T-helper 1 cell treated with Interleukin-12 subunit alpha and Interleukin-12 subunit beta and Interleukin-4 antibody, amounts not matched to agents 30 μg/mL and 1 μg/mL, for 36 hours (primary cell): ENCODE data around the gene PTPRJ.

Source experiments
- H3K27ac Mint-ChIP-seq: one replicate; pipeline ENCODE4 v1.8.0; 2021; ENCODE audit warnings: mild to moderate bottlenecking, mixed read lengths
- H3K27me3 Mint-ChIP-seq: one replicate; pipeline ENCODE4 v1.8.0; 2021; ENCODE audit warnings: low read depth, mixed read lengths
- H3K36me3 Mint-ChIP-seq: one replicate; pipeline ENCODE4 v1.8.0; 2021; ENCODE audit warnings: low read depth, mixed read lengths
- H3K4me1 Mint-ChIP-seq: one replicate; pipeline ENCODE4 v1.8.0; 2021; ENCODE audit warnings: low read depth, mixed read lengths
- H3K4me3 Mint-ChIP-seq: one replicate; pipeline ENCODE4 v1.8.0; 2021; ENCODE audit warnings: mild to moderate bottlenecking, moderate library complexity, mixed read lengths
- H3K9me3 Mint-ChIP-seq: one replicate; pipeline ENCODE4 v1.8.0; 2021; ENCODE audit warnings: mixed read lengths

The PTPRJ gene

DNA sequence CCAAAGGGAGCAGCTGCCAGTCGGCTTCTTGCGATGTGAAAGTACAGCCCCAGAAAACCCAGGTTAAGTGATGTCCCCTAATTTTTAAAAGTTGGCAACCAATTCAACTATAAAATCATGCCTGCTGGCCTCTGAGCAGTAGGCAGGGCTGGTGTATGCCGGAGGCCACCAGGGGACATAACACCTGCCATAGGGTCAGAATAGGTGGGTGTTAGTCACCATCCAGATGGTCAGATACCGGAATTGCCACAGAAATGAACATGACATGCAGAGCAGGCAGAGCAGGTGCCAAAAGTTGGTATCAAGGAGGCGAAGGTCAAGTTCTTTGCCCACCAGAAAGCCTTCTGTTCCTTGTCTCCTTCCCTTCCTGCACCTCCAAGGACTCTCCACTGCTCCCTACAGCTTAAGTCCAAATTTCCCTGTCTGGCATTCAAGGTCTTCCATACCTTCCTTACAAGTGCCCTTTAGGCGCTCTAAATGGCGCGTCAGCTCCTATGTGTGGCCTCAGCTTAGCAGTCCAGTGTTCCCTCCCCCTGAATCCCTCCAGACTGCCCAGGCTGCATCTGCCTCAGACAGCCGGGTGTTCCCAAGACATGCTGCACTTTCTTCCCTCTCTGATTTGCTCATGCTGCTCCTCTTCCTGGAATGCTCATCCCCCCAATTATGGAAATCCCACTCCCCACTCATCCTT, 45.1 kb downstream of the PTPRJ start:
- no peak overlapping the region for H3K27ac Mint-ChIP-seq
- no peaks in the 10 kb centered on the region for H3K27me3 Mint-ChIP-seq
- H3K36me3 Mint-ChIP-seq, result peaks cover 32% of the 10 kb centered on the region
- no peak overlapping the region for H3K4me3 Mint-ChIP-seq
- H3K4me1 Mint-ChIP-seq, result peaks cover 58% of the 10 kb centered on the region
- H3K9me3 Mint-ChIP-seq, result no peaks in the 10 kb centered on the region

DNA sequence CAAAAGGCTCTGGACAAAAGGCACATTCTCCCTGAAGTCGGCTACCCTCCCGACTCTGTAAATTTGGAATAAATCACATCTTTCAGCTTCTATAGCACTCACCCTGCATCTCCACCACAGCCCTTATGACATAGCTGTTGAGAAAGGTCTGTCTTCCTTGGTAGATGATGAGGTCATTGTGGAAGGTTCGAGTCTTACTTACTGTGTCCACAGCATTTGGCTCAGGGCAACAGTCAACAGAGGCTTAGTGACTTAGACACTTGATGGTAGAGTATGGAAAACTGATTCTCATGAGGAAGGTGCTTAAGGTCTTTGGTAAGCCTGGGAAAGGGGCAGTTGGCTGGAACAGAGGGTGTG, 45.6 kb downstream of the PTPRJ start:
- Mint-ChIP-seq H3K27me3 (no peaks in the 10 kb centered on the region), H3K27ac (no peak overlapping the region), H3K4me3 (no peak overlapping the region), H3K9me3 (no peaks in the 10 kb centered on the region), H3K4me1 (peaks cover 55% of the 10 kb centered on the region), H3K36me3 (peaks cover 29% of the 10 kb centered on the region)

DNA sequence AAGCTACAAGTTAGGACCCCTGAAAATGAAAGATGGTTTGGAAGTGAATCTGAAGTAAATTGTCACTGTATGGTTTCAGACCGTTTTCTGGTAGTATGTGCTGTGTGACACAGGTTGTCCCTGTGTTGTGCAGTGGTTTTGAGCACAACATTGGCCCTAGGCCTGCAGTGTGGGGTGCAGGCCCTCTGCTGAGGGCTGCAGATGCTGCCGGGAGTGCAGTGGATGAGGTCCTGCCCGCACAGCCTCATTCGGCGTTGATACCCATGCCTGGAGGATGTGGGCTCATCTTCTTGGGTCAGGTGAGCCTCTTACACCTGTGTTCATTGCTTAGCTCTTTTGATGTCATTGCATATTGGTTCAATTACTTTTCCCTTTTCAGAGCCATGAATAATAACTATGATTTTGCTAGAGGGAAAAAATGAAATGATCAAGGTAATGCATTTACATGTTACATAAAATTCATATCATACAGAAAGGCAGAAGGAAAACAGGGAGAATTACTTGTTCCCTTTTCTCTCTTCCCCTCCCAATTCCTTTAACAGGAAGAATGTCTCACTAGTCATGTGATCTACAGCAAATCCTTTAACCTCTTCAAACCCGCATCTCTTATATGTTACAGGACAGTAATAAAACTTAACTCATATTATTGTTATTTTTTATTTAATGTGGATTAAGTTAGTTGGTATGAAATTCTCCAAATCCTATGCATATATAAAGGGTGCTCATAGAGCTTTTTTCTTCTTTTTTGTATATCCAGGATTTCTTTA, 48.7 kb downstream of the PTPRJ start:
- Mint-ChIP-seq H3K9me3 (no peaks in the 10 kb centered on the region), H3K27me3 (no peaks in the 10 kb centered on the region), H3K36me3 (peaks cover 39% of the 10 kb centered on the region), H3K4me1 (peaks cover 70% of the 10 kb centered on the region), H3K4me3 (peak overlapping the region; percentile 45), H3K27ac (peak overlapping the region; percentile 76)

DNA sequence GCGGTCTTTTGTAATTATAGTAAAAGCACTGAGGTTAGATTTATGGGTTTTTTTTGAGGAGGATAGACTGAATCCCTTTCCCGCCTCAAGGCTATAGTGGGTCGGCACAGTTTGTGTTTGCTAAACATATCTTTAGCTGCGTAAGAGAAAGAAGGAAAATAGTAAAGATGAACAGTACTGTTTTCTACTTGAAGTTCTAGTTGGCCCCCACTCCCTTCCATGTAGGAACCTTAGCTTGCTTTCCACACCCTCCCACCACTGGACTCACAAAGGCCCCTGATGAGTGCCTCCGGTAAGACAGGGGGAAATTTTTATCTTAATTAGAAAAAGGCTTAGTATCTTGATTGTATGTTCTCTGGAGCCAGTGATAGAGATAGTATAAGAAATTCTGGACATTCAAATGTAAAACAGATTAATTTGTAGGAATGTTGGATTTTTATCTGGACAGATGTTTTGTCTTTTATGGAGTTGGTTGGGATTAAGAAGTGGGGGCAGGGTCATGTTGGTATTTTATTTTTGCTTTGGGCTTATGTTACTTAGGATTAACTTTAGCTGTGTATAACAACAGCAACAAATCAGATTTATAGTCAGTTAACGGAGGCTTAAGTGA, 49.4 kb downstream of the PTPRJ start:
- Mint-ChIP-seq H3K27ac (peak overlapping the region; percentile 46), H3K36me3 (peaks cover 35% of the 10 kb centered on the region), H3K4me1 (peaks cover 70% of the 10 kb centered on the region), H3K4me3 (no peak overlapping the region), H3K9me3 (no peaks in the 10 kb centered on the region), H3K27me3 (no peaks in the 10 kb centered on the region)

DNA sequence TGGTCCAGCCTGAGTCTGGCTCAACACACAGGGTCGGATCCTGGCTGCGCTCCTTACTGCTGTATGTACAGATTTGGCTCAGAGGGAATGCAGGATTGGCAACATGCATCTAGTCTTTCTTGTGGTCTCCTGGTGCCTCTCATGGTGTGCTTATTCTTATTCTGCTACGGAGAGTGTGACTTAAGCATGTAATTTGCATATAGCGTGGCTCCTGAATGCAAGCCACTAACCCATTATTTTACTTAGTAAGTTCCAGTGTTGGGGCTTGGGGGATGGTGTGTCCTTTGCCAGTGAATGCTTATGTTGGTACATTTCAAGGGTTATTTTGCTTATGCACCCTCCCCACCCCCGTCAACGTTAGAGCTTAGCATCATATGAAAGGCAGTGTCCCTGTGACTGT, 51.2 kb downstream of the PTPRJ start:
- Mint-ChIP-seq H3K27me3 (no peaks in the 10 kb centered on the region), H3K4me1 (peaks cover 75% of the 10 kb centered on the region), H3K9me3 (no peaks in the 10 kb centered on the region), H3K36me3 (peaks cover 42% of the 10 kb centered on the region), H3K27ac (peak overlapping the region; percentile 55), H3K4me3 (peak overlapping the region; percentile 19)

DNA sequence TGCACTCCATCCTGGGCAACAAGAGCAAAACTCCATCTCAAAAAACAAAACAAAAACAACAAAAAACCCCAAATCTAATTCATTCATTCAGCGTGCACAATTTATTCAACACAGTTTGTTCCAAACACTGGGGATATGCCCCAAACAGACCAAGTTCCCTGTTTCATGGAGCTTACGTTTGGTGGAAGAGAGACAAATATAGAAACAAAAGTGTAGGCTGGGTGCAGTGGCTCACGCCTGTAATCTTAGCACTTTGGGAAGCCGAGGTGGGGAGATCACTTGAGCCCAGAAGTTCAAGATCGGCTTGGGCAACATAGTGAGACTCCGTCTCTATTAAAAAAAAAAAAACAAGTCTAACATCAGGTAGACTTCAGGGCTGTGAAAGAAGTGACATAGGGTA, 52.4 kb downstream of the PTPRJ start:
- H3K27ac Mint-ChIP-seq, result peak overlapping the region; percentile 65
- peaks cover 77% of the 10 kb centered on the region for H3K4me1 Mint-ChIP-seq
- H3K4me3 Mint-ChIP-seq, result no peak overlapping the region

DNA sequence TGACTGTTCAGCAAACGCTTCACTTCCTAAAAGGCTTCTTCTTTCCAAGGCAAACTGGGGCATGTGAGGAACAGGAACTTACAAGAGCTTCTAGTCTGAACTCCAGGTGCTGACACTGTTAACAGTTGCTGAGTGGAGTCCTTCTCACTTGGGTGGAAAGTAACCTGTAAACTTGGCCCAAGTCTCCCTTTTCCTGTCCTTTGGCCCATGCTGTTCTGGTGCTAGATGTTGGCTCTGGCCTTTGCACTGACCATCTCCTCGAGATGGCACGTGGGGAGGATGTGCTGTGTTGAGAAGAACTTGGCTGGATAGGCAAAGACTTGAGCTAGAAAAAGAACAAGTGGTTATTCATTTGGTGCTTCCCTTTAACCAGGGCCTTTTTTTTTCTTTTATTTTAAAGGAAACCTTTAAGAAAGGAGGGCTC, 53.6 kb downstream of the PTPRJ start:
- H3K4me3 Mint-ChIP-seq, result peak overlapping the region; percentile 4
- peaks cover 46% of the 10 kb centered on the region for H3K36me3 Mint-ChIP-seq
- peaks cover 72% of the 10 kb centered on the region for H3K4me1 Mint-ChIP-seq
- H3K9me3 Mint-ChIP-seq, result no peaks in the 10 kb centered on the region
- H3K27ac Mint-ChIP-seq, result peak overlapping the region; percentile 65
- H3K27me3 Mint-ChIP-seq, result no peaks in the 10 kb centered on the region

More for the DNA sequence above, 52.4 kb downstream of the PTPRJ start:
- Mint-ChIP-seq H3K27me3 (no peaks in the 10 kb centered on the region), H3K9me3 (no peaks in the 10 kb centered on the region), H3K36me3 (peaks cover 45% of the 10 kb centered on the region)

DNA sequence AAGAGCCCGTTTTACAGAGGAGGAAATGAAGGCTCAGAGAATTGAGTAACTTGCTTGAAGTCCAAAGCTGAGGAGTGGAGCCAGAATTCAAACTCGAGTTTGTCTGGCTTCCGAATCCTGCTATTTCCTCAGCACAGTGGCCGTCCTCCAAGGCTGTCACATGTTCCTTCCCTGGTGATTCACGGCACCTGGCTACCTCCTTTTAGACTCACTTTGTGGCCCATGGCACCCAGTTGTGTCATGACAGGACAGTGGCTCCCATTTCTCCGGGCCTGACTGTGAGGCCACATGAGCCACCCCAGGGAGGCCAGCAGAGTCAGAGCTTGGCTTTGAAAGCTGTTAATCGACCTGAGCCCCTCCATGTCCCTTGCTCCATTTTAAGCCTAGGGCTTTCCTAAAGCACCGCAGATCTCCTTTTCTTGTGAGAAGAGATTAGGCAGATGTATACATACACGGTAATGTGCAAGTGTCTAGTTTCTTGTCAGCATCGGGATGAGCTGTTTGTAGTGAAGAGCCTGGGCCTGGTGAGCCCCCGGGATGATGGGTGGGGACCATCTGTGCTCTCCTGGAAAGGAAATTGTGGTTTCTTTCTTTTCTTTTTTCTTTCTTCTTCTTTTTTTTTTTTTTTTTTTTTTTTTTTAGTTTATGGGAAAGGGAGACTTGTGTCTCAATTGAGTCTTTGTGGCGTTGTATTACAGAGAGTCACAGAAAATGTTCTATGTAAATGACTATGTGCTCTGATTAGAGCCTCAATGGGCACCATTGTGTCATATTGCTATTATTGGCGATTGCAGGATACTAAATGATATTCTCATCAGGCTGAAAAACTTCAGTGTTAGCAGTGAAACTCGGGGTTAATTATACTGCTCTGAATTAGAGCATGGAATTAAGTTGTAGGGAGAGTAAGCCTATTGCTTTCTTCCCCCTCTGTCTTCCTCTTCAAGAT, 54.8 kb downstream of the PTPRJ start:
- Mint-ChIP-seq H3K4me1 (peaks cover 62% of the 10 kb centered on the region), H3K36me3 (peaks cover 44% of the 10 kb centered on the region), H3K4me3 (peak overlapping the region; percentile 64), H3K27me3 (no peaks in the 10 kb centered on the region), H3K9me3 (no peaks in the 10 kb centered on the region), H3K27ac (peak overlapping the region; percentile 49)

DNA sequence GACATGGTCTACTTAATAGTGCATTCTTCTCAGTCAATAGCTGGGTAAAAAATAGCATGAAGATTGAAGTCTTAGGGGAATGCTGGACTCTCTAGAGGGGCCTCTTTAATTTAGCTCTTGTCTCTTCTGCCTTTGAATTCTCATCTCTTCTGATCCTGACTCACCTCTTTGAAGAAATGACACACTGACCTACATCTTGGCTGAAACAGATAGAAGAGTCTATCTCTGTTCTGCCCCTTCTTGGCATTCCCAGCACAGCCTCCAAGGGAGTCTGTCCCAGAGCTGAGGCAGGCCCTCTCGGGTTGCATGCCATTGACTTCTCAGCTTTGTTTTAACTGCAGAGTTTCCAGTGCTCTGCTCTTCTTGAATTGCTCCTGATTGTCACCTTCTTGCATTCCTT, 55.7 kb downstream of the PTPRJ start:
- H3K27ac Mint-ChIP-seq, result peak overlapping the region; percentile 61
- H3K4me1 Mint-ChIP-seq, result peaks cover 63% of the 10 kb centered on the region
- no peaks in the 10 kb centered on the region for H3K9me3 Mint-ChIP-seq
- H3K36me3 Mint-ChIP-seq, result peaks cover 44% of the 10 kb centered on the region
- H3K27me3 Mint-ChIP-seq, result no peaks in the 10 kb centered on the region
- H3K4me3 Mint-ChIP-seq, result peak overlapping the region; percentile 64

DNA sequence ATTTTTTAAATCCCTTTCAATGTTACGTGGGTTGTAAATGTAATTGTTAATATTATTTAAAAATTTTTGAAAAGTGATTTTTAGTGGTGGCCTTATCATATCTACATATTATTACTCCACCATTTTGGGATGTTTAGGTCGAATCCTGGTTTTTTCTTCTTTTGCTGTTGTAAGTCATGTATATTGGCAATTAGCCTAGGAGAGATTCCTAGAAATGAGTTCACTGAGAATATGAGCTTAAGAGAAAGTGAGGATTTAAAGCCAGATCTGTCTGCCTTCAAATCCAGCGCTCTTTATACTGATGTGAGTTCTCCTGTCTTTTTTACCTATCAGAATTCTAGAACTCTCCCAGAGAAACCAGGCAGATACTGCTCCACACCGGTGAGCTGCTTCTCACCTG, 56.1 kb downstream of the PTPRJ start:
- peaks cover 44% of the 10 kb centered on the region for H3K36me3 Mint-ChIP-seq
- H3K27ac Mint-ChIP-seq, result peak overlapping the region; percentile 61
- H3K4me3 Mint-ChIP-seq, result peak overlapping the region; percentile 10

DNA sequence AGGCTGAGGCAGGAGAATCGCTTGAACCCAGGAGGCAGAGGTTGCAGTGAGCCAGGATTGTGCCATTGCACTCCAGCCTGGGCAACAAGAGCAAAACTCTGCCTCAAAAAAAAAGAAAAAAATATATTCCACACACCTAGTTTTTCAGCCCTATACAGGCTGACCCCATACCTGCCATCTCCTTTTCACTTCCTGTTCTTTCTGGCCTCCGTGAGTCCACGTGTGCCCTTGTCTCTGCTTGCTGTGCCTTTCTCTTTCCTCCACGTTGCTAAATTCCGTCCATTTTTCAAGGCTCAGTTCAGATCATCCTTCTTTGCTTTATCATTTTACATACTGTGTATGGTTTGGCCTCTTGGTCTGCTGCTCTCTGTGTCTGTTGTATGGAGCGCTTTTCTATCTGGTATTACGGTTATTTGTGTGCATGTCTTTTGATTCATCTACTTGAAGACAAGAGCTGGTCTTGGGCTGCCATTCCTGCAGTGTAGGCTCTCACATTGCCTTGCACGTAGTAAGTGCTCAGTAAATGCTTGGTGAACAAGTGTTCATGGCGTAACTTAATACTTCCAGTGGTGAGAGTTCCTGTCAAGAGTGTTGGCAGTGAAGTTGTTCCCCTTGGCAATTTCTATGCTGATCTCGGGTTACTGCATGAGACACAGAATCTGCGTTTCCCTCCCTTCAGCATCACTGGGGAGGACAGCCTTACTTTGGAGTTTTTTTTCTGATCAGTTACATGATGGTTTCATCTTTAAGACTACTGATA, 57.5 kb downstream of the PTPRJ start:
- Mint-ChIP-seq H3K4me1 (peaks cover 59% of the 10 kb centered on the region), H3K27me3 (no peaks in the 10 kb centered on the region), H3K9me3 (no peaks in the 10 kb centered on the region), H3K36me3 (peaks cover 44% of the 10 kb centered on the region), H3K27ac (peak overlapping the region; percentile 10), H3K4me3 (no peak overlapping the region)

More for the DNA sequence above, 56.1 kb downstream of the PTPRJ start:
- H3K9me3 Mint-ChIP-seq, result no peaks in the 10 kb centered on the region
- H3K4me1 Mint-ChIP-seq, result peaks cover 61% of the 10 kb centered on the region
- no peaks in the 10 kb centered on the region for H3K27me3 Mint-ChIP-seq

DNA sequence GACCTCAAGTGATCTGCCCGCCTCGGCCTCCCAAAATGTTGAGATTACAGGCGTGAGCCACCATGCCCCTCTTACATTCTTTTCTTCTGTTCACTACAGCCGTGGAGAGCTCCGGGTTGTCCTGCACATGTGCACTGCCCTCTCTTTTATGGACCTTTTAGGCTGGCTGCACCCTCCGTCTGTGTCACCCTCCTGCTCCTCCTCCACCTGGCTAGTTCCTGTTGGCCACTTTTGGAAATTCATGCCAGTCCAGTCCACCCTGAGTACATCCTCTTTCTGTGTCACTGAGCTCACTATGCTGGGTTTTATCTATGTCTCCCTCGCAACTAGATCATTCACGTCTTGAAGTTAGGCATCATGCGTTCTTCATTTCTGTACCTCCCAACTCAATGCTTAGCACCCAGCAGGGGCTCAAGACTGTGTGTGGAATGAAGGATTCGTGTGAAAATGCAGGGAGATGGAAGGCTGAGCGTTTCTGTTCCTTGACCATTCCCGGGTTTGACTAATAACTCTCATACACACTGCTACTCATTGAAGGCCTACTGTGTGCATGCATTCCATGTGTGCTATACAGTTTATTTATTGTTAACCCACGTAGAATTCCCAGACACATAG, 60.6 kb downstream of the PTPRJ start:
- no peaks in the 10 kb centered on the region for H3K9me3 Mint-ChIP-seq
- H3K27me3 Mint-ChIP-seq, result no peaks in the 10 kb centered on the region
- H3K4me1 Mint-ChIP-seq, result peaks cover 58% of the 10 kb centered on the region
- no peak overlapping the region for H3K27ac Mint-ChIP-seq
- H3K4me3 Mint-ChIP-seq, result no peak overlapping the region
- peaks cover 30% of the 10 kb centered on the region for H3K36me3 Mint-ChIP-seq
